AG04449 (cell line): ENCODE data around the gene PARD3B.

Experiments used
- CTCF ChIA-PET: fragments of 350-600 bp; formaldehyde crosslinking; extraction: SDS; loops from one replicate; lab custom pipeline; 2021; ENCODE audit warnings: antibody characterized with exemption; lab: Yijun Ruan, JAX
- POLR2A ChIA-PET: fragments of 400-600, 350-600 bp; formaldehyde crosslinking; extraction: SDS; loops from one replicate; lab custom pipeline; 2020; ENCODE audit warnings: antibody characterized with exemption, inconsistent platforms; lab: Yijun Ruan, JAX
- DNase-seq: peaks from one replicate; pipeline ENCODE4 v3.0.0-alpha.2; 2010; ENCODE audit warnings: low read depth, low spot score
- H3K4me3 ChIP-seq: 2 replicates; pipeline ENCODE4 v1.5.1; 2011; ENCODE audit warnings: low read depth, mild to moderate bottlenecking, control low read depth, low read length
- CTCF ChIP-seq: IDR thresholded peaks from one replicate; pipeline ENCODE4 v1.5.1; 2011; ENCODE audit warnings: mild to moderate bottlenecking, moderate library complexity, low read length, control low read depth, inconsistent platforms; ENCODE audit not compliant: insufficient read depth; ENCODE audit errors: missing control alignments

Gene PARD3B

GRCh38 chr2:205571360-205571959, 1026.2 kb downstream of the PARD3B start:
- DNase-seq: no peak
- CTCF ChIA-PET: no interaction called here
- TF ChIP-seq CTCF: no peak

DNA sequence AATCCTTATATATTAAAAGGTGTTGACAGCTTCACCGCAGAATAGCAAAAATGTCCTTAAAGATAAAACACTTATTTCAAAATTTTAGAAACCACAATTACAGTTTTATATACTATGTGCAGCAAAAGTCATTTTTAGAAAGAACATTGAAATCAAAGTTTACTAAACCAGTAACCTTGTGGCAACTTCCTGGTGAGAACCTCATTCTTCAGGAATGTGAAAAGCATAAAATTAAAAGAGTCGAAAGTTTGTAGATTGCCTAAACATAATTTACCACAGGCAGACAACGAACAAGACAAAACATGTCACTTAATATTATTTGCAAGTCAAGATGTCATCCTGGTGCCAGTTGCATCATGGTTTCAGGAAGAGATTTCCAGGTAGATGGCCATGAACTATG, 1028.7 kb downstream of the PARD3B start:
- TF ChIP-seq CTCF: no peak
- POLR2A ChIA-PET: no interaction called here
- peak; percentile 12 for DNase-seq
- no peak overlapping the region for H3K4me3 ChIP-seq
- CTCF ChIA-PET: no interaction called here

More at GRCh38 chr2:205571360-205571959, 1026.2 kb downstream of the PARD3B start:
- POLR2A ChIA-PET: no interaction called here
- H3K4me3 ChIP-seq: no peak overlapping the region

GRCh38 chr2:205579335-205579734, 1034.1 kb downstream of the PARD3B start:
- no peak for TF ChIP-seq CTCF
- POLR2A ChIA-PET: no interaction called here
- CTCF ChIA-PET: interaction anchor here (1.0 to 2.8 kb wide), 3 partner anchors 8 to 101 kb away, joined by 3 to 6 read pairs (median 3); no protein-coding TSS in a partner anchor
- DNase-seq: no peak
- H3K4me3 ChIP-seq: no peak overlapping the region

DNA sequence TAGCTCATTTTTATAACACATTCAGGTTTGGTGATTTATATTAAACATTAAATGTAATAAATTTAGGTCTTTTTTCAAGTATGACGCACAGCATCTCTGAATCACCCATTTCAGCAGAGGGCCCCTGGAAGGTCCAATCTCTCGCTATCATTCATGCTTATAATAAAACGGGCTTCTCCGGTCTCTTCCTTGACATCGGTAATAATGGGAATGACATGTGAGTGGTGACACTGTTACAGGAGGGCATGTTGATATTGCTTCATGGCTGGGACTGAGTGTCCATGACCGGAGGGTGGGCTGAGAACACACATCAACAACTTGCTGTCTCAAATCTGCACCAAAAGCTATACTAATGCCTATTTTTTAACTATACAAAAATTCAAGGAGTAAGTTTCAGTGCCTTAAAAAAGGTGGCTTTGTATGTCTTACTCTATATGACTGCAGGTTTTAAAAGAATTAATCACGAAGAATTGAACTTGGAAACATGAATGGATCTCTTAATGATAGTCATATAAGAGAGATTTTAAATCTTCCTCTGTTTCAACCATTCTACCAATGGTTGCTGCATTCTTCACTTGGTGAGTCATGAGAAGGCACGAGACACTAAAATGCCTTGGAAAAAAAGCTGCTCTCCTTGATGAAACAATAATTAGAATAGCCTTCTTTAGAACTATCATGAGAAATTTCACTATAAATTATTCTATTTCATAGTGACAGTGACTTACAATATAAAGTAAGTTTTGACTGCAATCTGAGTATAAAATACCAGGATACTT, 1035.1 kb downstream of the PARD3B start:
- ChIA-PET CTCF (no interaction called here), POLR2A (no interaction called here)
- no peak overlapping the region for H3K4me3 ChIP-seq
- no peak for TF ChIP-seq CTCF
- no peak for DNase-seq

DNA sequence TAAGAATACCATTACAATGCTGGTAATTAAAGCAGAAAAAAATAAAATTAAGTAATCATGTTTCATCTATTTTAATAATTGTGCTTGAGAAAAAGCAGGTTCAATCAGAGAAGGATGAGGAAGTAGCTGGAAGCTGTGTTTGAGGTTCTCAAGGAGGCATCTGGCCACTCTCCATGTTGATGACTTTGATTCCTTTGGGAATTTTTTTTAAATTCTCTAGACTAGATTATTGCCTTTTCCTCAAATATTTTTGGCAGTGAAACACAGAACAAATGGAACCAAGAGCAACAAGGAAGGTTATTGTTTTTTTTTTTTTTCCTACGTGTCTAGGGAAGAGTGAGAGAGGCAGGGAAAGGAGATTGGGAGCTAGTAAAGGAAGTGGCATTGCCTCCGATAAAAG, 1037.1 kb downstream of the PARD3B start:
- no peak for DNase-seq
- no peak overlapping the region for H3K4me3 ChIP-seq
- TF ChIP-seq CTCF: no peak
- CTCF ChIA-PET: no interaction called here
- POLR2A ChIA-PET: no interaction called here

- DNase-seq: no peak
- ChIA-PET CTCF (no interaction called here), POLR2A (no interaction called here)
- no peak overlapping the region for H3K4me3 ChIP-seq
- no peak for TF ChIP-seq CTCF
Observed at GRCh38 chr2:205585449-205586383, 1040.4 kb downstream of the PARD3B start.
